Mucosa of descending colon (tissue), 3 donors: Measurements from ENCODE around the gene IPO4. TPM values are rescaled to one million over a fixed set of nuclear protein-coding genes. Genes with fewer than 3 reads are reported as not detected.
"Not testable (repeated sequence)": the region's sequence is repeated elsewhere in the genome, so short reads cannot be mapped to it uniquely, and the experiment has no call there.

Source experiments
- ATAC-seq: fragments of 200-7000 bp; cut with Tn5 transposase; one replicate; pipeline ENCODE4 v1.9.1; 2020; ENCODE audit warnings: mild to moderate bottlenecking, moderate library complexity
- DNase-seq, 3 donors: peaks; one replicate each; pipeline ENCODE4 v3.0.0-alpha.2; 2020
- H3K36me3 ChIP-seq: fragments of 200-600 bp; one replicate; pipeline ENCODE4 v1.8.0; 2021; ENCODE audit warnings: low read depth, mild to moderate bottlenecking
- H3K4me1 ChIP-seq: fragments of 200-600 bp; one replicate; pipeline ENCODE4 v1.8.0; 2021; ENCODE audit warnings: low read depth, mild to moderate bottlenecking
- H3K4me3 ChIP-seq: fragments of 200-600 bp; one replicate; pipeline ENCODE4 v1.8.0; 2021; ENCODE audit warnings: mild to moderate bottlenecking
- H3K9me3 ChIP-seq: fragments of 200-600 bp; one replicate; pipeline ENCODE4 v1.8.0; 2021; ENCODE audit warnings: mild to moderate bottlenecking
- CTCF ChIP-seq: fragments of 200-600 bp; IDR thresholded peaks from one replicate; pipeline ENCODE4 v1.8.0; 2022; ENCODE audit warnings: antibody characterized with exemption, mild to moderate bottlenecking
- intact Hi-C, 2 donors: fragments of 100-400 bp; cut with DNase I in 1 of 2; cut with micrococcal nuclease in 1 of 2; formaldehyde crosslinking; loops; one replicate each; pipeline versions ENCODE4 v1.11.0 to v1.11.1; 2022; cut with DNase I, micrococcal nuclease
- total RNA-seq, 3 donors: library from RNA; stranded (reverse); fragmentation: NEBNext Ultra II Directional in 2 of 3; extraction: Animal tissue kit (Norgen Biotek cat#: 25700) in 2 of 3; gene quantifications; one replicate each; pipeline versions ENCODE4 v1.2.1 to v1.2.4, GENCODE V29; 2021 to 2023
- donor health status: DM: no; HTN: no; CAD: no; lungs with moderate emphysema.
- donor health status: DM: no; HTN: no; CAD: no.
- donor health status: DM: no; HTN: yes; CAD: no.

IPO4 gene
- total RNA-seq, 3 donors from 2014 or later: 23.2 to 29.3 (median 26.8) TPM

GRCh38 chr14:24231263-24232120, 42.9 kb upstream of the IPO4 start:
- Histone ChIP-seq H3K4me3 (peak overlapping the region; percentile 71), H3K9me3 (no peaks in the 10 kb centered on the region), H3K36me3 (no peaks in the 10 kb centered on the region), H3K4me1 (peaks cover 12% of the 10 kb centered on the region)
- no peak for TF ChIP-seq CTCF
- intact Hi-C loops: no loop called here
- peak; percentile 39 for ATAC-seq
- no peak for DNase-seq

GRCh38 chr14:24228902-24229301, 40.3 kb upstream of the IPO4 start:
- no peak overlapping the region for H3K4me3 ChIP-seq
- TF ChIP-seq CTCF: no peak
- no peak for ATAC-seq
- intact Hi-C loops: no loop called here
- no peak for DNase-seq
- no peaks in the 10 kb centered on the region for H3K9me3 ChIP-seq
- H3K36me3 ChIP-seq: no peaks in the 10 kb centered on the region
- peaks cover 12% of the 10 kb centered on the region for H3K4me1 ChIP-seq

- intact Hi-C loops: no loop called here
- no peak for ATAC-seq
- H3K4me1 ChIP-seq: peaks cover 6% of the 10 kb centered on the region
- H3K4me3 ChIP-seq: no peak overlapping the region
- no peaks in the 10 kb centered on the region for H3K36me3 ChIP-seq
- no peak for TF ChIP-seq CTCF
- no peaks in the 10 kb centered on the region for H3K9me3 ChIP-seq
- no peak for DNase-seq
Observed at GRCh38 chr14:24226473-24226872, 37.9 kb upstream of the IPO4 start.

- H3K36me3 ChIP-seq: no peaks in the 10 kb centered on the region
- H3K9me3 ChIP-seq: no peaks in the 10 kb centered on the region
- no peak overlapping the region for H3K4me3 ChIP-seq
- intact Hi-C loops: no loop called here
- H3K4me1 ChIP-seq: no peaks in the 10 kb centered on the region
- ATAC-seq (no peak), DNase-seq (no peak)
- TF ChIP-seq CTCF: no peak
Observed at GRCh38 chr14:24224618-24225071, 36.0 kb upstream of the IPO4 start.

- H3K36me3 ChIP-seq, DNase-seq, H3K4me3 ChIP-seq, ATAC-seq, intact Hi-C loops, H3K9me3 ChIP-seq, H3K4me1 ChIP-seq: not testable (repeated sequence)
Observed at GRCh38 chr14:24222987-24223386, 34.4 kb upstream of the IPO4 start.

- intact Hi-C loops: no loop called here
- ATAC-seq: no peak
- H3K4me1 ChIP-seq: peaks cover 6% of the 10 kb centered on the region
- TF ChIP-seq CTCF: no peak
- no peaks in the 10 kb centered on the region for H3K36me3 ChIP-seq
- H3K9me3 ChIP-seq: no peaks in the 10 kb centered on the region
- no peak for DNase-seq
- H3K4me3 ChIP-seq: no peak overlapping the region
Observed at GRCh38 chr14:24219521-24219920, 30.9 kb upstream of the IPO4 start.
